Measurements from ENCODE around the gene JMJD1C.

The JMJD1C gene

DNA sequence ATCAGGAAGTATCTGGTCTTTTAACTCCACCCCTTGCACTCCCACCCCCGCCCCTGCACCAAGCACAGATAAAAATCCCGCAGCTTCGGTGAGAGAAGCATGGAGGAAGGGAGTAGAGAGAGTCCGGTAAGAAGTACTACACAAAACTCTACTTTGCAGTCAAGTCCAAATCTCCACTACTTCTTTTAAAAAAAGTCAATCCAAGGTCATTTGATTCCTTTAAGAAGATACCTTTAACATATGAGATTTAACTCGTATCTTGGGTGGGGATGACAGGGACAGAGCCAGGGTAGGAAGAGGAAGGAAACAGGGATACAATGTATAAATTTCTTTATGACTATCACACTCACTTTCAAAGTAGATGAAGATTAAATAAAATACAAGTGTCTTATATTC is 200.6 kb downstream of the JMJD1C start:
- Histone ChIP-seq H3K27me3 (ENCODE audit: low read depth) (no peaks in the 10 kb centered on the region), H3K4me1 (peaks cover 17% of the 10 kb centered on the region), H3K36me3 (replicated peaks) (no peaks in the 10 kb centered on the region), H3K9me3 (no peaks in the 10 kb centered on the region), H3K4me3 (peak overlapping the region; percentile 18)
- DNase-seq (ENCODE audit: low spot score in 2 of 2) = peak; percentile 20 to 29
- in situ Hi-C loops (cut with MboI; ENCODE audit: low sequenced_read_pairs) = no loop called here

DNA sequence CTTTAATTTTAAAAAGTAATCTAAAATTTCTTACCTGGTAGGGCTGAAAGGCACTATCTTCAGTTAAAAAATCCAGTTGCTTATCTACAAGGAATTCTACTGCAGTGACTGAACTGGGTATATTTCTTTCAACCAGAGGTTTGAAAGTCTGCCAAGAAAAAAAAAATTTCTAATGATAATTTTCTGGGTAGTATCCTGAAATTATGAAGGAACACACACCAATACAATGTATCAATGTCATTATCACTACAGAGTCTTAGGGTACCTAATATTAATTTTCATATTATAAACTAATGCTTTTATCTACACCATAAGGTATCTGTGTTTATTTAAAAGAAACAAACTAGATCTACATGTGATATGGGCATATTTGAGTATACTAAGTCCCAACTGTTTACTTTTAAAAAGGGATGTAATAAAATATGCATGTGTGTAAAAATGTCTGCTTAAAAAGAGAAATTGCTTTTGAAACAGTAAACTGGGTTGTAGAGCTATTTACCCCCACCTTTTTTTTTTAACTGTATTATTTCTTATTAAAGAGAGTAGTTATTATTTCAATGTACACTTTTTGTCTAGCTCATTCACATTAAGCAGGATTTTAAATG is 201.1 kb downstream of the JMJD1C start:
- Histone ChIP-seq H3K27me3 (ENCODE audit: low read depth) (no peaks in the 10 kb centered on the region), H3K4me3 (no peak overlapping the region), H3K4me1 (peaks cover 17% of the 10 kb centered on the region), H3K36me3 (replicated peaks) (no peaks in the 10 kb centered on the region), H3K9me3 (no peaks in the 10 kb centered on the region)
- DNase-seq (ENCODE audit: low spot score in 2 of 2) = no peak
- in situ Hi-C loops (cut with MboI; ENCODE audit: low sequenced_read_pairs) = no loop called here

DNA sequence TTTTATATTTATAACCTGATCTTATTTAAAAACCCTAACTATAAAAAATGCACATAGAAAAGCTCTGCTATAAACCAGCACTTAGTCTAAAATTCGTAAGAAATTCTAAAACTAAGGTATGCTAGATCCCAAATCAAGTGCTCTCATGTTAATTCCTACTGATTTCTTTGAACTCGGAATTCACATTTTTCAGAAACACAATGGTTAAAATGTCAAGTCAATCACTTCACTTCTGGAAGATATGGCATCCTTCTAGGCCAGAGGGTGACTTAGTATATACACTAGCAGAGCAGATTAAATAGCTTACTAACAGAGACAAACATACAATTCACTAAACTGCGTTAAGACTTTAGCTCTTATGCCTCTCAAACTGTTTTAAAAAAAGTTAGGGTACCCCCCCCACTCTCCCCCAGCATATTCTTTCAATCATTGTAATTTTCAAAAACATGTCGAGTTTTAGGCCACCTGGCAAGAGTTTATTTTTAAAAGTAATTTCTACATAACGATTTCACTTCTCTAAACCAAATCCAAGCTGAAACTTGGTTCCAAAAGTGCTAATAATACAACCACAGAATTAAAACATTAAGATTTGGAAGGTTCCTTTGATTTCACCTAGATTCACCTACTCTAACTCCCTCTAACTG is 203.2 kb downstream of the JMJD1C start:
- no peak for DNase-seq (ENCODE audit: low spot score in 2 of 2)
- no peaks in the 10 kb centered on the region for H3K9me3 ChIP-seq
- in situ Hi-C loops (cut with MboI; ENCODE audit: low sequenced_read_pairs) = no loop called here
- peaks cover 9% of the 10 kb centered on the region for H3K4me1 ChIP-seq
- H3K4me3 ChIP-seq = no peak overlapping the region
- H3K27me3 ChIP-seq (ENCODE audit: low read depth) = no peaks in the 10 kb centered on the region
- no peaks in the 10 kb centered on the region for H3K36me3 ChIP-seq (replicated peaks)

DNA sequence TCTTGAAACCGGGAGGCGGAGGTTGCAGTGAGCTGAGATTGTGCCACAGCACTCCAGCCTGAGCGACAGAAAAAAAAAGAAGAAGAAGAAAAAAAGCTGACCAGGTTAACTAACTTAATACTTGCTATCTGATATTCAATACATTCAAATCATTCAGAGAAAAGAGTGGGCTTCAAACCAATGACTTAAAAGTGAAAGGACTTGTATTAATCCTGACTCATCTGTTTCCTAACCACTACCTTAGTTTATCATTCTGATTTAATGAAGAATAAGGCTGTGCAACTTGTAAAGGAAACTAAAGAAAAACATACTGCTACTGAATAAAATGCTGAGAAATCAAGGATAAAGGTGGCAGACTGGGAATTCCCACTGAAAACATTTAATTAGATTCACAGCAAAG is 204.3 kb downstream of the JMJD1C start:
- Histone ChIP-seq H3K27me3 (ENCODE audit: low read depth) (no peaks in the 10 kb centered on the region), H3K36me3 (replicated peaks) (no peaks in the 10 kb centered on the region), H3K4me1 (peaks cover 6% of the 10 kb centered on the region), H3K4me3 (no peak overlapping the region), H3K9me3 (no peaks in the 10 kb centered on the region)
- DNase-seq (ENCODE audit: low spot score in 2 of 2) = no peak
- in situ Hi-C loops (cut with MboI; ENCODE audit: low sequenced_read_pairs) = no loop called here

DNA sequence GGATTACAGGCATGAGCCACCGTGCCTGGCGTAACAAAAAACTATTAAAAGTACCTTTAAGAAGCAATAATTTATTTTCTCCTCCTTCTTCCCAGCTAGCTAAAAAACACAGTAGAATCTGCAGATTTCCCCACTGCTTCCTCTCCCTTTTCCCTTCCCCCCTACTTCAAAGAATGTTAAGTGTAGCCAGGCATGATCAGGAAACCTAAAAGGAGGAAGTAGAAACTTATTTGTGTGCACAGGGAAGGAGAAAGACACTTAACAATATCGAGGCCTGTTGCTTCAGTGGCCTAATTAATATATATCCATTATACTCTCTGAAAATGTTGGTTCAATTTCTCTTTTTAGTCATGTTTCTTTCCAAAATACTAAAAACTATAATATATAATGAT is 204.9 kb downstream of the JMJD1C start:
- in situ Hi-C loops (cut with MboI; ENCODE audit: low sequenced_read_pairs) = no loop called here
- Histone ChIP-seq H3K4me1 (peaks cover 6% of the 10 kb centered on the region), H3K4me3 (no peak overlapping the region), H3K27me3 (ENCODE audit: low read depth) (no peaks in the 10 kb centered on the region), H3K9me3 (no peaks in the 10 kb centered on the region), H3K36me3 (replicated peaks) (no peaks in the 10 kb centered on the region)
- DNase-seq (ENCODE audit: low spot score in 2 of 2) = no peak

DNA sequence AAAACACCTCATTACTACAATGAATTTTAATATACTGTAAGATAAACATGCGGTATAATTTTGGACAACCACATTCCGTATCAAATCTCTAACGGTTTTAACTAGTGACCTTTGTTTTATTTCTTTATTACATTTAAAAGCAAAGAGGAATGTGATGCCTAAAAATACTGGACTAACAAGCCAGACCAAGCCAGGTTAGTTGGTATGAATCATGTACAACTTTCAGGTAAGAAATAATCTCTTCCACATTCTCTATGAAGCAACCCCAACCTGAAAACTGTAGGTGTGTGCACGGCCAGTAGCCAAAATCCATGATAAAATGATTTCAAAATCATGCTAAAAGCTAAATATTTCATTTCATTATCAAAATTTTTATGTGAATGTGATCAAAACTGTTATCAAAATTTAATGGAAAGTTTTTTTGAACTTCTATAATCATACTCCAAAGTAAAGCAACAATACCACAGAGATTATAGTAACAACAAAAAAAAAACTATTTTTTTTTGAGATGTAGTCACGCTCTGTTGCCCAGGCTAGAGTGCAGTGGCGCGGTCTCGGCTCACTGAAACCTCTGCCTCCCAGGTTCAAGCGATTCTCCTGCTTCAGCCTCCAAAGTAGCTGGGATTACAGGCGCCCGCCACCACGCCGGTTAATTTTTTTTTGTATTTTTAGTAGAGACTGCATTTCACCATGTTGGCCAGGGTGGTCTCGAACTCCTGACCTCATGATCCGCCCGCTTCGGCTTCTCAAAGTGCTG is 205.5 kb downstream of the JMJD1C start:
- DNase-seq (ENCODE audit: low spot score in 2 of 2) = no peak
- H3K4me3 ChIP-seq = no peak overlapping the region
- no peaks in the 10 kb centered on the region for H3K27me3 ChIP-seq (ENCODE audit: low read depth)
- no peaks in the 10 kb centered on the region for H3K36me3 ChIP-seq (replicated peaks)
- H3K4me1 ChIP-seq = peaks cover under 1% of the 10 kb centered on the region
- in situ Hi-C loops (cut with MboI; ENCODE audit: low sequenced_read_pairs) = no loop called here
- H3K9me3 ChIP-seq = no peaks in the 10 kb centered on the region

DNA sequence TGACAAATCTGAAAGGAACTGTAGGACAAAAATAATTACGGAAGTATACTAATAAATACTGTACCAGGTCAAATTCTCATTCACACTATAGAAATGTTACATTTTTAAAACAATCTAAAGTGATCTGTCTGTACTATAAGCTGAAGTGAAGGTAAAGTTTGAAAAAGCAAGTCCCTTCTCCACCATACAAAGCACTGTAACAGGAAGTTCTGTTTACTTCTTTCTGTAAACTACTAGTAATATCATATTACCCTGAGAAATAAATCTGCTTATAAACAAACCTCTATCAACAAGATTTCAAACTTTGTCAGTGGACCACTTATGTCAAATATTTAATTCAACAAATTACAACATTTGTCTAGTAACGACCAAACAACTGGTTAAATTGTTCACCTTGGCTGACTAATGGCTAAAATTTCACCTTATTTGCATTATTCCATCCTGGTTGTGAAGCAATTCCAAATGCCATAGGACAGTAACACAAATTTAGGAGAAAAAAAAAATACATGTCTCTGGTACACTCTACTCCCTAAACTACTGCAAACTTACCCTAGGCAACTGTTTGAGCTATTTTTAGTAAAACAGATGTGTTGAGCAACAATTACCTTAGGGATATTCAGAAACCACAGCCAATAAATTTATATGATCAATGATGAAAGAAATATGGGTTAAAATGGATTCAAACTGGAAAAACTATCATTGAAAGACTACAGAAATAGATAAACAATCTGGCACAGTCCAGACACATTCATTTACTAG is 206.7 kb downstream of the JMJD1C start:
- H3K4me3 ChIP-seq = no peak overlapping the region
- no peak for DNase-seq (ENCODE audit: low spot score in 2 of 2)
- in situ Hi-C loops (cut with MboI; ENCODE audit: low sequenced_read_pairs) = no loop called here
- H3K36me3 ChIP-seq (replicated peaks) = no peaks in the 10 kb centered on the region
- H3K4me1 ChIP-seq = no peaks in the 10 kb centered on the region; the same call in 1 of the 2 replicates
- H3K9me3 ChIP-seq = no peaks in the 10 kb centered on the region
- no peaks in the 10 kb centered on the region for H3K27me3 ChIP-seq (ENCODE audit: low read depth)

DNA sequence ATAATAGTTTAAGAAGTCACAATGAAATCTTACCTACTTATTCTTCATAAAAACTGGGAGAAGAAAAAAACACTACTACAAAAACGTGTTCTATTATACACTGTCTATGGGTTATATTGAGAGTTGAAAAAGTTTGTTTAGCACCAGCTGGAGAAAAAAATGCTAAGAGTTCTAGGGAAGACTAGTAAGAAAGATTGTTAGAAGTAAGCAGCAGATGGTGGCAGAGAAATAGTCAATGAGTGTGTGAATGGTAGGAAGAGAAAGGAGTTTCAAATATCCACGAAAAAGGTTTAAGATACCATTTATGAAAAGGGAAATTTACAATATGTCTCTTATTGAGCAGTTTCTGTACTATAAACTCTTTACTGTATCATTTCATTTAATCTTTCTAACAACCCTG is 208.0 kb downstream of the JMJD1C start:
- Histone ChIP-seq H3K4me3 (no peak overlapping the region), H3K36me3 (replicated peaks) (no peaks in the 10 kb centered on the region), H3K27me3 (ENCODE audit: low read depth) (no peaks in the 10 kb centered on the region), H3K9me3 (no peaks in the 10 kb centered on the region), H3K4me1 (no peaks in the 10 kb centered on the region; the same call in 1 of the 2 replicates)
- DNase-seq (ENCODE audit: low spot score in 2 of 2) = no peak
- in situ Hi-C loops (cut with MboI; ENCODE audit: low sequenced_read_pairs) = no loop called here

DNA sequence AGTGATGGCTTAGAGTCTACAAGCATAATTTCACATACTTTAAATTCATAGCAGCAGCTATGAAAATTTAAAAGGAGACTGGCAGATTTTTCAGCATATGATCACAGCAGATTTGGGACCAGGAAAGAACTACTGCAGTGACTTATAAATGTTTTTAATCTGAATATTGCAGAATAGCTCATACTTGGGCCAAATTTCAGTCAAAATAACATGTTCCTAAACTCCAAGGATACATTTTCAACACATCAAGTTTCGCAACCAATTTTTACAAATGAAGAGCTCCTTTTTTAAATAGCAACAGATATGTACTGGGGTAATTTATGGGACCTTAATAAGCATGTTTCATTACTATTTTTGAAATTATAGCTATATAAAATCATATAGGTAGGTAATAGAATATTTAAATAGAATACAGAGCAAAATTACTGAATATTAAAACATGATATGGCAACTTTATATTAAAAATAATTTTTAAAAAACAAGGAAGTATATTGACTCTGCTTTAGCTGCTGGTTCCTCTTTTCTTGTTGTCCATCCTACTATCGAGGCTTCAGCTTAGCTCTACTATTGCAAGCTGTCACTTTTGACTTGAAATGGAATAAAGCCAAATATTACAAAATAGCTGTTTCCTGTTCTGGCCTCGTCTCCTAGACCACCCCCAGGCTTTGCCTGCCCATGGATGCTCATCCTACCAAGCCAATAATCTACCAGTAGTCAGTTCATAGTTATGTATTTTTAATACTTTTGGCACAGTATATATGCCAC is 209.6 kb downstream of the JMJD1C start:
- H3K9me3 ChIP-seq = no peaks in the 10 kb centered on the region
- no peak overlapping the region for H3K4me3 ChIP-seq
- in situ Hi-C loops (cut with MboI; ENCODE audit: low sequenced_read_pairs) = no loop called here
- H3K27me3 ChIP-seq (ENCODE audit: low read depth) = no peaks in the 10 kb centered on the region
- H3K36me3 ChIP-seq (replicated peaks) = no peaks in the 10 kb centered on the region
- DNase-seq (ENCODE audit: low spot score in 2 of 2) = no peak
- no peaks in the 10 kb centered on the region for H3K4me1 ChIP-seq

DNA sequence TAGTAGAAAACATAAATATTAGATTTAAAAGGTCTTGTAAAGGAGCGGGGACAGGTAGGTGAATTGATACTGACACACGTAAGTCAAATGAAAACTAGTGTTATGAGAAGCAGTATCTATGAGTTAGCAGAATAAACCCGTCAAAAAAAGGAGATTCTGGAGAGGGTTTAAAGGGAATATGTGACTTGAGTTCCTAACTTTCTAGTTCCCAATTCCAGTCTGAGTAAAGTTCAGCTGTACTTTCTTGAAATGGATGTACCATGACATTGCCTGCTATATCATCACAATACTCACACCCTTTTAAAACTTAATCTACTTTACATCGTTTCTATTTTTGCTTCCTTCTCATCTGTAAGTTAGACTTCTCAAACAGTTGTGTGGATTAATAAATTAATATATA is 210.5 kb downstream of the JMJD1C start:
- in situ Hi-C loops (cut with MboI; ENCODE audit: low sequenced_read_pairs) = no loop called here
- no peaks in the 10 kb centered on the region for H3K4me1 ChIP-seq
- no peaks in the 10 kb centered on the region for H3K9me3 ChIP-seq
- H3K36me3 ChIP-seq (replicated peaks) = no peaks in the 10 kb centered on the region
- DNase-seq (ENCODE audit: low spot score in 2 of 2) = no peak
- H3K27me3 ChIP-seq (ENCODE audit: low read depth) = no peaks in the 10 kb centered on the region
- H3K4me3 ChIP-seq = no peak overlapping the region

DNA sequence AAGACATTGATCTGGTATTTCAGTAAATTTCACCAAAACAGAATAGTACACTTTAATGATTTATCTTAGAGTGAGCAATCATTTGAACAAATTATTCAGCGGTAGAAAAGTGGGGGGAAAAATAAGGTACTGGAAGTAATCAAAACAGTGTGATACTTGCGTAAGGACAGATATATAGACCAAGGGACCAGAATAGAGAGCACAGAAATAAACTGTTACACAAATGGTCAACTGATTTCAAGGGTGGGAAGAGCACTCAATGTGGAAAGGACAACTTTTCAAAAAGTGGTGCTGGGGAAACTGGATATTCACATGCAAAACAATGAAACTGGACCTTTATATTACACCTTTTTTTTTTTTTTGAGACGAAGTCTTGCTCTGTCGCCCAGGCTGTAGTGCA is 212.7 kb downstream of the JMJD1C start:
- no peaks in the 10 kb centered on the region for H3K9me3 ChIP-seq

DNA sequence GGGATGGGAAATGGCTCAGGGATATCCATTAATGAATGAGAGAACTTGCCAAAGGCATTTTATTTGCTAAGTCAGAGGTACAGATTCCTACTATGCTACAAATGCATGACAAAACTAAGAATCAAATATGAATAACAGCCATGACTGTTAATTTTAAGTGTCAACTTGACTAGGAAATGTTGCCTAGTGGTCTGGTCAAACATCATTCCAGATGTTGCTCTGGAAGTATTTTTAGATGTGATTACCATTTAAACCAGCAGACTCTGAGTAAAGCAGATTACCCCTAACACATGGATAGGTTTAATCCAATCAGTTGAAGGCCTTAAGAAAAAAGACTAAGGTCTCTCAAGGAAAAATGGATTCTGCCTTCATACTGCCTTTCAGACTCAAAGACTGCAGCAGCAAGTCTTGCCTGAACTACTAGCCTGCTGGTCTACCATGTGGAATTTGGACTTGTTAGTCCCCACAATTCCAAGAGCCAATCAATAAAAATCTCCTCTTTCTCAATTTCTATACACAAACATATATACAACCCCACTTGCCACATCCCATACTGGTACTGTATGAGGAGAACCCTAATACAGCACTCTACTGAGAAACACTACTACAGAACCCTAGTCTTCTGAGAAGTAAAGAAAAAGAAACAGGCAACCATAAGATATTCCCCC is 213.5 kb downstream of the JMJD1C start:
- in situ Hi-C loops (cut with MboI; ENCODE audit: low sequenced_read_pairs) = no loop called here

More for the DNA sequence above, 212.7 kb downstream of the JMJD1C start:
- no peak for DNase-seq (ENCODE audit: low spot score in 2 of 2)
- in situ Hi-C loops (cut with MboI; ENCODE audit: low sequenced_read_pairs) = no loop called here
- Histone ChIP-seq H3K4me3 (no peak overlapping the region), H3K27me3 (ENCODE audit: low read depth) (no peaks in the 10 kb centered on the region), H3K36me3 (replicated peaks) (no peaks in the 10 kb centered on the region), H3K4me1 (no peaks in the 10 kb centered on the region)

DNA sequence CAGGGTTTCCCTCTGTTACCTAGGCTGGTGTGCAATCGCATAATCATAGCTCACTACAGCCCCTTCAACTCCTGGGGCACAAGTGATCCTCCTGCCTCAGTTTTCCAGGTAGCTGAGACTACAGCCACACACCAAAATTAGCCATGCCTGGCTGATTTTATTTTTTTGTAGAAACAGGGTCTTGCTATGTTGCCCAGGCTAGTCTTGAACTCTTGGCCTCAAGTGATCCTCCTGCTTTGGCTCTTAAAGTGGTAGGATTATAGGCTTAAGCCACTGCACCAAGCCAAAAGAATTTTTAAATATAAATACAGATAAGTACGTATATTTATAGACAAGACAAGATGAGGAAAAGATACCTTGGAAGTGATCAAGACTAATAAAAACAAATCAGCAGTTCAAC is 215.7 kb downstream of the JMJD1C start:
- DNase-seq (ENCODE audit: low spot score in 2 of 2) = no peak
- H3K27me3 ChIP-seq (ENCODE audit: low read depth) = no peaks in the 10 kb centered on the region
- H3K36me3 ChIP-seq (replicated peaks) = no peaks in the 10 kb centered on the region
- H3K4me3 ChIP-seq = no peak overlapping the region
- in situ Hi-C loops (cut with MboI; ENCODE audit: low sequenced_read_pairs) = no loop called here
- no peaks in the 10 kb centered on the region for H3K9me3 ChIP-seq
- H3K4me1 ChIP-seq = no peaks in the 10 kb centered on the region

More for the DNA sequence above, 213.5 kb downstream of the JMJD1C start:
- no peaks in the 10 kb centered on the region for H3K4me1 ChIP-seq
- H3K27me3 ChIP-seq (ENCODE audit: low read depth) = no peaks in the 10 kb centered on the region
- no peaks in the 10 kb centered on the region for H3K9me3 ChIP-seq
- no peak overlapping the region for H3K4me3 ChIP-seq
- DNase-seq (ENCODE audit: low spot score in 2 of 2) = no peak
- no peaks in the 10 kb centered on the region for H3K36me3 ChIP-seq (replicated peaks)
